ENCODE data around the gene GPR34. TPM values are rescaled to one million over a fixed set of nuclear protein-coding genes. Genes with fewer than 3 reads are reported as not detected.

GPR34 gene
- total RNA-seq, 2 donors from 2014 or later = 0.17 TPM; not detected in 1

- no peaks in the 10 kb centered on the region for H3K36me3 Mint-ChIP-seq (ENCODE audit: low read depth)
- peak; percentile 28 for ATAC-seq
- no peaks in the 10 kb centered on the region for H3K27me3 Mint-ChIP-seq
- H3K27ac Mint-ChIP-seq = no peak within 1 kb of the TSS
- H3K4me3 Mint-ChIP-seq = no peak within 1 kb of the TSS
- H3K4me1 Mint-ChIP-seq = peaks cover 7% of the 10 kb centered on the region
- no peak for DNase-seq
- H3K9me3 ChIP-seq (ENCODE audit: control insufficient read depth, low read length, poor library complexity, severe bottlenecking) = no peaks in the 10 kb centered on the region
Measured at GRCh38 chrX:41723826-41724225, 35.1 kb downstream of the GPR34 start, which contains the start of gene GPR82. GPR82 (plus strand) TSS chrX:41724181; CDS start chrX:41727027, 2,846 bp downstream.

GRCh38 chrX:41728125-41728524 is 39.4 kb downstream of the GPR34 start:
- H3K27me3 Mint-ChIP-seq = no peaks in the 10 kb centered on the region
- no peaks in the 10 kb centered on the region for H3K36me3 Mint-ChIP-seq (ENCODE audit: low read depth)
- no peak overlapping the region for H3K27ac Mint-ChIP-seq
- no peaks in the 10 kb centered on the region for H3K9me3 ChIP-seq (ENCODE audit: control insufficient read depth, low read length, poor library complexity, severe bottlenecking)
- H3K4me3 Mint-ChIP-seq = no peak overlapping the region
- H3K4me1 Mint-ChIP-seq = peaks cover 2% of the 10 kb centered on the region
- DNase-seq = no peak
- ATAC-seq = no peak

GRCh38 chrX:41730081-41730480 is 41.3 kb downstream of the GPR34 start:
- Mint-ChIP-seq H3K4me1 (peaks cover 5% of the 10 kb centered on the region), H3K4me3 (no peak overlapping the region), H3K36me3 (ENCODE audit: low read depth) (no peaks in the 10 kb centered on the region), H3K27me3 (no peaks in the 10 kb centered on the region), H3K27ac (no peak overlapping the region)
- H3K9me3 ChIP-seq (ENCODE audit: control insufficient read depth, low read length, poor library complexity, severe bottlenecking) = no peaks in the 10 kb centered on the region
- ATAC-seq (no peak), DNase-seq (no peak)

GRCh38 chrX:41732260-41732659 is 43.5 kb downstream of the GPR34 start:
- no peaks in the 10 kb centered on the region for H3K9me3 ChIP-seq (ENCODE audit: control insufficient read depth, low read length, poor library complexity, severe bottlenecking)
- H3K27me3 Mint-ChIP-seq = no peaks in the 10 kb centered on the region
- no peak overlapping the region for H3K27ac Mint-ChIP-seq
- H3K36me3 Mint-ChIP-seq (ENCODE audit: low read depth) = peaks cover 2% of the 10 kb centered on the region
- H3K4me1 Mint-ChIP-seq = peaks cover 15% of the 10 kb centered on the region
- DNase-seq = no peak
- H3K4me3 Mint-ChIP-seq = no peak overlapping the region
- ATAC-seq = no peak

GRCh38 chrX:41733939-41734338 is 45.2 kb downstream of the GPR34 start:
- Mint-ChIP-seq H3K27me3 (no peaks in the 10 kb centered on the region), H3K4me3 (no peak overlapping the region), H3K27ac (peak overlapping the region; percentile 16), H3K36me3 (ENCODE audit: low read depth) (peaks cover 2% of the 10 kb centered on the region), H3K4me1 (peaks cover 15% of the 10 kb centered on the region)
- ATAC-seq = peak; percentile 69
- DNase-seq = no peak
- no peaks in the 10 kb centered on the region for H3K9me3 ChIP-seq (ENCODE audit: control insufficient read depth, low read length, poor library complexity, severe bottlenecking)

GRCh38 chrX:41734530-41734929 is 45.8 kb downstream of the GPR34 start:
- Mint-ChIP-seq H3K4me3 (no peak overlapping the region), H3K27me3 (no peaks in the 10 kb centered on the region), H3K36me3 (ENCODE audit: low read depth) (peaks cover 2% of the 10 kb centered on the region), H3K4me1 (peaks cover 15% of the 10 kb centered on the region), H3K27ac (peak overlapping the region; percentile 16)
- ATAC-seq = peak; percentile 42
- no peak for DNase-seq
- no peaks in the 10 kb centered on the region for H3K9me3 ChIP-seq (ENCODE audit: control insufficient read depth, low read length, poor library complexity, severe bottlenecking)

- peak; percentile 40 for ATAC-seq
- Mint-ChIP-seq H3K4me1 (peaks cover 16% of the 10 kb centered on the region), H3K4me3 (no peak overlapping the region), H3K27ac (peak overlapping the region; percentile 65), H3K36me3 (ENCODE audit: low read depth) (peaks cover 2% of the 10 kb centered on the region), H3K27me3 (no peaks in the 10 kb centered on the region)
- no peak for DNase-seq
- no peaks in the 10 kb centered on the region for H3K9me3 ChIP-seq (ENCODE audit: control insufficient read depth, low read length, poor library complexity, severe bottlenecking)
Measured at GRCh38 chrX:41737065-41737464, 48.3 kb downstream of the GPR34 start.

- DNase-seq = no peak
- no peak overlapping the region for H3K4me3 Mint-ChIP-seq
- peaks cover 12% of the 10 kb centered on the region for H3K4me1 Mint-ChIP-seq
- no peaks in the 10 kb centered on the region for H3K9me3 ChIP-seq (ENCODE audit: control insufficient read depth, low read length, poor library complexity, severe bottlenecking)
- ATAC-seq = no peak
- H3K27ac Mint-ChIP-seq = no peak overlapping the region
- H3K36me3 Mint-ChIP-seq (ENCODE audit: low read depth) = peaks cover 2% of the 10 kb centered on the region
- no peaks in the 10 kb centered on the region for H3K27me3 Mint-ChIP-seq
Measured at GRCh38 chrX:41739871-41740270, 51.1 kb downstream of the GPR34 start.

Other genes with a start within 250 kb of the GPR34 start
- not detected for gene NYX, start 241.6 kb upstream of the GPR34 start, total RNA-seq
- not detected for gene GPR82, start 35.2 kb downstream of the GPR34 start, total RNA-seq
- gene CASK, start 234.6 kb downstream of the GPR34 start, total RNA-seq = 100 to 1,000 TPM in 1 of 2 donors, 10 to 100 TPM in 1; 99.9 to 107 TPM

All from T-helper 17 cell (primary cell).